Measurements from ENCODE around the gene MOSMO. TPM values are rescaled to one million over a fixed set of nuclear protein-coding genes. Genes with fewer than 3 reads are reported as not detected.

The MOSMO gene
- total RNA-seq, 1 experiment from 2014 or later, result 30.1 TPM

DNA sequence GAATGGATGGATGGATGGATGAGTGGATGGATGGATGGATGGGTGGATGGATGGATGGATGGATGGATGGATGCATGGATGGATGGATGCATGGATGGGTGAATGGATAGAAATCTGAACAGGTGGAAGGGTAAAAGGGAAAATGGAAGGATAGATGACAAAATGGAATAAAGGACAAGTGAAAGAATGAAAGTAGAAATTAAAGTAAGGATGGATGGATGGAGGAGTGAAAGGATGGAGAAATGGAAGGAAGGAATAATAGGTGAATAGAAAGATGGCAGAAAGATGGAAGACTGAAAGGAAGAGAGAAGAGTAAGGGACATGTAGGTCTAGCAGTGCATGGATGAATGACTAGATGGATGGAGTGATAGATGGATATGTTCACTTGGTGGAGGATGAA, 114.3 kb downstream of the MOSMO start:
- BruUV-seq (replicated peaks), result no TSS peak
- Mint-ChIP-seq H3K4me1 (ENCODE audit: low read depth, unreplicated experiment) (no peaks in the 10 kb centered on the region), H3K36me3 (ENCODE audit: insufficient read depth, unreplicated experiment) (no peaks in the 10 kb centered on the region), H3K27ac (ENCODE audit: unreplicated experiment) (no peak overlapping the region), H3K9me3 (ENCODE audit: low read depth, unreplicated experiment) (peaks cover 2% of the 10 kb centered on the region), H3K4me3 (ENCODE audit: low read depth, unreplicated experiment) (no peak overlapping the region), H3K27me3 (ENCODE audit: unreplicated experiment) (peaks cover 31% of the 10 kb centered on the region)
- intact Hi-C loops (cut with micrococcal nuclease; ENCODE audit: unreplicated experiment), result no loop called here
- DNase-seq, result no peak
- TF ChIP-seq, protein P1, sequence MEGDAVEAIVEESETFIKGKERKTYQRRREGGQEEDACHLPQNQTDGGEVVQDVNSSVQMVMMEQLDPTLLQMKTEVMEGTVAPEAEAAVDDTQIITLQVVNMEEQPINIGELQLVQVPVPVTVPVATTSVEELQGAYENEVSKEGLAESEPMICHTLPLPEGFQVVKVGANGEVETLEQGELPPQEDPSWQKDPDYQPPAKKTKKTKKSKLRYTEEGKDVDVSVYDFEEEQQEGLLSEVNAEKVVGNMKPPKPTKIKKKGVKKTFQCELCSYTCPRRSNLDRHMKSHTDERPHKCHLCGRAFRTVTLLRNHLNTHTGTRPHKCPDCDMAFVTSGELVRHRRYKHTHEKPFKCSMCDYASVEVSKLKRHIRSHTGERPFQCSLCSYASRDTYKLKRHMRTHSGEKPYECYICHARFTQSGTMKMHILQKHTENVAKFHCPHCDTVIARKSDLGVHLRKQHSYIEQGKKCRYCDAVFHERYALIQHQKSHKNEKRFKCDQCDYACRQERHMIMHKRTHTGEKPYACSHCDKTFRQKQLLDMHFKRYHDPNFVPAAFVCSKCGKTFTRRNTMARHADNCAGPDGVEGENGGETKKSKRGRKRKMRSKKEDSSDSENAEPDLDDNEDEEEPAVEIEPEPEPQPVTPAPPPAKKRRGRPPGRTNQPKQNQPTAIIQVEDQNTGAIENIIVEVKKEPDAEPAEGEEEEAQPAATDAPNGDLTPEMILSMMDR (IDR thresholded peaks at IDR 0.05; ENCODE audit: unreplicated experiment), result no peak
- CTCF ChIA-PET, result no interaction called here

DNA sequence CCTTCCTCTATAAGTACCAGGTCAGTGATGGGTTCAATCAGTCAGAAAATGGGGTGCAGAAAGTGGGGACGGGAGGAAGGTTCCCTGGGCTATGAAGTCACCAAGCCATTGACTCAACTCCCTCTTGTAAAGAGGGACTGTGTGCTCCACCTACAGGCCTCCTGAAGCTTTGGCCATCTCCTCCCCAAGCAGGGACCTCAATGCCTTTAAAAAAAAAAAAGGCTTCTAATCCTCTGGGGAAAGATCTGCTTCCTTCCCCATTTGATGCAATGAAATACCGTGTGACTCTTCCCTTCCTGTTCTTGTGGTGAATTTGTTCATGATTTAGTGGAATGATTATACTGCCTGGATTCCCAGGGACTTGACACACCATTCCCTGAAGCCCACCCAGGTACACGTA, 115.2 kb downstream of the MOSMO start:
- intact Hi-C loops (cut with micrococcal nuclease; ENCODE audit: unreplicated experiment), result no loop called here
- BruUV-seq (replicated peaks), result no TSS peak
- Mint-ChIP-seq H3K27me3 (ENCODE audit: unreplicated experiment) (peaks cover 40% of the 10 kb centered on the region), H3K4me1 (ENCODE audit: low read depth, unreplicated experiment) (no peaks in the 10 kb centered on the region), H3K27ac (ENCODE audit: unreplicated experiment) (no peak overlapping the region), H3K4me3 (ENCODE audit: low read depth, unreplicated experiment) (no peak overlapping the region), H3K9me3 (ENCODE audit: low read depth, unreplicated experiment) (peaks cover 4% of the 10 kb centered on the region), H3K36me3 (ENCODE audit: insufficient read depth, unreplicated experiment) (no peaks in the 10 kb centered on the region)
- CTCF ChIA-PET, result no interaction called here
- TF ChIP-seq, protein P1 (IDR thresholded peaks at IDR 0.05; ENCODE audit: unreplicated experiment), result no peak
- DNase-seq, result no peak

DNA sequence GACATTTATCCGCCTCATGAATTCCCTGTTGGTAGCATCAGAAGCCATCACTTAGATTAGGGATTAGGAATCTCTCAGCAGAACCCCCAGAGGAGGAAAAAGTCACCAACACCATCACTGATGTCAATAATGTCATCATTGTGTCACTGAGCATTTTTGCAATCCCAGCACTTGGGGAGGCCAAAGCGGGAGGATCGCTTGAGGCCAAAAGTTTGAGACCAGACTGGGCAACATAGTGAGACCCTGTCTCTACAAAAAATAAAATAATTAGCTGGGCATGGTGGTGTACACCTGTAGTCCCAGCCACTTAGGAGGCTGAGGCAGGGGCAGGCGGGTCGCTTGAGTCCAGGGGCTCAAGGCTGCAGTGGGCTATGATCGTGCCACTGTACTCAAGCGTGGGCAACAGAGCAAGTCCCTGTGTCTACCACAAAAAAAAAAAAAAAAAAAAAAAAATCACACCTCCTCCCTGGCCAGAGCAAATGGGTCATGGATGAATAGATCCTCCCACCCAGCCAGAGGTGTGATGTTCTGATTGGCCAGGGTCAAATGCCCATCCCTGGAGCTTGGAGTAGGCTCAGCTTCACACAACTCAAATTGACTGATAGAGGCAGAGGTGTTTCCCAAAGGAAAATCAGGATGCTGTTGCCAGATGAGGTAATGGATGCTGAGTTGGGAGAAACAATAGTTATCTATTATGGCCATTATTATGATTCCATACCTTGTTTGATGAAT, 116.0 kb downstream of the MOSMO start:
- Mint-ChIP-seq H3K4me3 (ENCODE audit: low read depth, unreplicated experiment) (no peak overlapping the region), H3K27me3 (ENCODE audit: unreplicated experiment) (peaks cover 48% of the 10 kb centered on the region), H3K27ac (ENCODE audit: unreplicated experiment) (no peak overlapping the region), H3K9me3 (ENCODE audit: low read depth, unreplicated experiment) (peaks cover 8% of the 10 kb centered on the region), H3K4me1 (ENCODE audit: low read depth, unreplicated experiment) (no peaks in the 10 kb centered on the region), H3K36me3 (ENCODE audit: insufficient read depth, unreplicated experiment) (no peaks in the 10 kb centered on the region)
- intact Hi-C loops (cut with micrococcal nuclease; ENCODE audit: unreplicated experiment), result no loop called here
- CTCF ChIA-PET, result interaction anchor here (0.7 to 1.8 kb wide), 4 partner anchors 8 to 467 kb away, joined by 3 to 10 read pairs (median 4); no protein-coding TSS in a partner anchor
- BruUV-seq (replicated peaks), result no TSS peak
- TF ChIP-seq, protein P1 (IDR thresholded peaks at IDR 0.05; ENCODE audit: unreplicated experiment), result no peak
- no peak for DNase-seq

DNA sequence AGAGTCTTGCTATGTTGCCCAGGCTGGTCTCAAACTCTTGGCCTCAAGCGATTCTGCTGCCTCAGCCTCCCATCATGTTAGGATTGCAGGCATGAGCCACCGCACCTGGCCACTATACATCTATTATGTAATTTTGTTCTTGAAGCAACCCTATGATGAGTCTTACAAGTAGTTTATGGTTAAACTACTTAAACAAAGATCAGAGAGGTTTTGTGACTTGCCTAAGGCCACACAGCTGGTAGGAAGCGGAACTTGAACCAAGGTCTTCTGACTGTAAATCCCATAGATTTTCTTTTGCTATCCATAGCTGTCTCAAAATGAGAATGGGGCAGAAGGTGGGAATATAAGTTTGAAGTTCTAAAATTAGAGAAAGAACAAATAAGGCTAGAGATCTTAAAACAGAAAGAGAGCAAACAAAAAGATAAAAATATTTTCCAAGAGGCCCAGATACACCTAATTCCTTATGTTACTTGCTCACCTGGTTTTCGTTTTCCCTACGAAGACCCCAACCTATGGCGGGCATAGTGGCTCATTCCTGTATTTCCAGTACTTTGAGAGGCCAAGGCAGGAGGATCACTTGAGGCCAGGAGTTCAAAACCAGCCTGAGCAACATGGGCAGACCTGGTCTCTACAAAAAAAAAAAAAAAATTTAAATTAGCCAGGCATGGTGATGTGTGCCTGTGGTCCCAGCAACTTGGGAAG, 116.8 kb downstream of the MOSMO start:
- Mint-ChIP-seq H3K4me3 (ENCODE audit: low read depth, unreplicated experiment) (no peak overlapping the region), H3K27me3 (ENCODE audit: unreplicated experiment) (peaks cover 56% of the 10 kb centered on the region), H3K4me1 (ENCODE audit: low read depth, unreplicated experiment) (no peaks in the 10 kb centered on the region), H3K27ac (ENCODE audit: unreplicated experiment) (no peak overlapping the region), H3K36me3 (ENCODE audit: insufficient read depth, unreplicated experiment) (no peaks in the 10 kb centered on the region), H3K9me3 (ENCODE audit: low read depth, unreplicated experiment) (peaks cover 8% of the 10 kb centered on the region)
- CTCF ChIA-PET, result interaction anchor here (0.7 to 1.8 kb wide), 4 partner anchors 7 to 468 kb away, joined by 3 to 10 read pairs (median 4); no protein-coding TSS in a partner anchor
- intact Hi-C loops (cut with micrococcal nuclease; ENCODE audit: unreplicated experiment), result no loop called here
- TF ChIP-seq, protein P1 (IDR thresholded peaks at IDR 0.05; ENCODE audit: unreplicated experiment), result no peak
- BruUV-seq (replicated peaks), result no TSS peak
- DNase-seq, result no peak

All from Calu3 (cell line).